ENCODE data around the gene RAB20.

Gene RAB20

GRCh38 chr13:110474713-110475112, 86.8 kb downstream of the RAB20 start:
- no peak for TF ChIP-seq CTCF (IDR thresholded peaks at IDR 0.05; ENCODE audit: low read depth, low read length, missing control alignments)
- DNase-seq (ENCODE audit: low read depth) = no peak
- H3K4me3 ChIP-seq (ENCODE audit: low read depth, low read length) = no peak overlapping the region

All from GM12864 (cell line).